GM13976 (cell line): ENCODE measurements around the gene ERI3.

Source experiments
- DNase-seq: peaks from one replicate; pipeline ENCODE4 v3.0.0; 2012; ENCODE audit warnings: low spot score
- in situ Hi-C: fragments of 300-500 bp; cut with MboI; formaldehyde crosslinking; loops from one replicate; pipeline ENCODE4 v1.12.0; 2022; ENCODE audit warnings: low sequenced_read_pairs, mixed read lengths, inconsistent platforms; ENCODE audit not compliant: unreplicated experiment
- TF ChIP-seq, protein P1 (sequence below): IDR thresholded peaks from 2 replicates; pipeline ENCODE4 v1.5.1; 2012; ENCODE audit warnings: borderline replicate concordance, mild to moderate bottlenecking; ENCODE audit not compliant: insufficient read depth; ENCODE audit errors: extremely low read depth, missing control alignments, control extremely low read depth

The ERI3 gene

DNA sequence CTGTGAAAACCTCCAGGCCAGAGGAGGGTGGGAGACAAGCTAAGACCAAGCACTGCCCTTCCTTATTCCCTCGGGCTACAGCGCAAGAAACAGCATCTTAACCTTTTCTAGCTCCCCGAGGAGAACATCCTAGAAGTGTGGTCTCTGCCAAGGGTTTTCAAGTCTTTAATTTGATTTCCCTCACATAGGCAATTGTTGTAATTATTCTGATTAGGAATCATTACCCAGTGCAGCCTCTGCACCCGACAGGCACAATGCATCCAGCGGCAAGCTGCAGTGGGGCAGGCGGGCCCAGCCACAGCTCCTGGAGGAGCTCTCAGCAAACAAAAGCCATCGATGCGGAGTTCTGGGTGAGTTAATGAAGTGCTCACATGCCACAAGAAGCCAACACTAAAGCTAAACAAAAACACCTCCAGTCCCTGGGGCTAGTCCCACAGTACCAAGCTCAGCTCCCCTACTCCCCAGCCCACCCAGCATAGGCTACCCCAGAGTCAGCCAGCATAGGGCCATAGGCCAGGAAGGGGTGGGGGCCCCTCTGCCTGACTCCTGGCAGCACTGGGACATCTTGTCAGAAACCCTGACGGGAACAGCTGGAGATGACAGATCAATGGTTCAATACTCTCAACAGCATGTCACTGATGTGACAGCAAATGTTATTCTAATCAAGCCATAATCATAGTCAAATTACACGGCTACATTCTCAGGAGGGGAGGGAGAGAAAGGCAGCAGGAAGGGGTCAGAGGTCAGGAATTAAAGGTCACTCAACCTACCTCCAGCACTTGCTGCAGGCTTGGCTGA is 42.5 kb downstream of the ERI3 start:
- in situ Hi-C loops: no loop called here
- no peak for DNase-seq
- TF ChIP-seq, protein P1, sequence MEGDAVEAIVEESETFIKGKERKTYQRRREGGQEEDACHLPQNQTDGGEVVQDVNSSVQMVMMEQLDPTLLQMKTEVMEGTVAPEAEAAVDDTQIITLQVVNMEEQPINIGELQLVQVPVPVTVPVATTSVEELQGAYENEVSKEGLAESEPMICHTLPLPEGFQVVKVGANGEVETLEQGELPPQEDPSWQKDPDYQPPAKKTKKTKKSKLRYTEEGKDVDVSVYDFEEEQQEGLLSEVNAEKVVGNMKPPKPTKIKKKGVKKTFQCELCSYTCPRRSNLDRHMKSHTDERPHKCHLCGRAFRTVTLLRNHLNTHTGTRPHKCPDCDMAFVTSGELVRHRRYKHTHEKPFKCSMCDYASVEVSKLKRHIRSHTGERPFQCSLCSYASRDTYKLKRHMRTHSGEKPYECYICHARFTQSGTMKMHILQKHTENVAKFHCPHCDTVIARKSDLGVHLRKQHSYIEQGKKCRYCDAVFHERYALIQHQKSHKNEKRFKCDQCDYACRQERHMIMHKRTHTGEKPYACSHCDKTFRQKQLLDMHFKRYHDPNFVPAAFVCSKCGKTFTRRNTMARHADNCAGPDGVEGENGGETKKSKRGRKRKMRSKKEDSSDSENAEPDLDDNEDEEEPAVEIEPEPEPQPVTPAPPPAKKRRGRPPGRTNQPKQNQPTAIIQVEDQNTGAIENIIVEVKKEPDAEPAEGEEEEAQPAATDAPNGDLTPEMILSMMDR: no peak

DNA sequence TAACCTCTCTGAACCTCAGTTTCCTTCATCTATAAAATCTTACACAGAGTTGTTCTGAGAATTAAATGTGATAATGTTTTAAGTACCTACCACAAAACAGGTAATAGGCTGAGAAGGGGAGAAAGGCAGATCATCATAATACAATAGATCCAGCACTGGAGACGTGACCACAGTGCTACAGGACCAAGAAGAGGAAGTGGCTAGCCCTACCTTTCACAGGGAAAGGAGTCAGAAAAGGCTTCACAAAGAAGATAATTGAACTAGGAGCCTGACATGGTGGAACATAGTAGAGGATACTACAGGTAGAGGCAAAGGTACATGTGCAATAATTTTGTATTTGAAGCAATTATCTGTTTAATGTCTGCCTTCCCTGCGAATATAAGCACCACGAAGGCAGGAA is 45.1 kb downstream of the ERI3 start:
- DNase-seq: no peak
- in situ Hi-C loops: no loop called here
- TF ChIP-seq, protein P1: no peak

DNA sequence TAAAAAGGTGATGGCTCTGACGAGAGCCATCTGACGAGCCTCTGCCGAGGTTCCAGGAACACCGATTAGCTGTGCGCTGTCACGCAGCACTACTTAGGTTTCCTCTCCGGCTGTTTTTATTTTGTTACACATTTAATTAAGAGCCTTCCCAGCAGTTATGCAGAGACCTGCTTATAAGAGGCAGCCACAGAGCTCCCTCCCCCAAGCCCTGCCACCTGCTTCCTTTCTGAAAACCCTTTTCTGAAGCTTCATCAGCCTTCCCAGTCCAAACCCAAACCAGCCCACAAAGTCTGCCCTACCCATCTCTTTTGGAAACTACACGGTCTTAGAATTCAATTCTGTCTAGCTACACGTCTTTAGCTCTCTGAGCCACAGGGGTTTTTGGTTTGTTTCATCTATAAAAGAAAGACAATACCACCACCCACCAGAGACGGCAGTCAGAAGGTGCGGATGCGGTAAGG is 49.1 kb downstream of the ERI3 start:
- TF ChIP-seq, protein P1: no peak
- in situ Hi-C loops: no loop called here

DNA sequence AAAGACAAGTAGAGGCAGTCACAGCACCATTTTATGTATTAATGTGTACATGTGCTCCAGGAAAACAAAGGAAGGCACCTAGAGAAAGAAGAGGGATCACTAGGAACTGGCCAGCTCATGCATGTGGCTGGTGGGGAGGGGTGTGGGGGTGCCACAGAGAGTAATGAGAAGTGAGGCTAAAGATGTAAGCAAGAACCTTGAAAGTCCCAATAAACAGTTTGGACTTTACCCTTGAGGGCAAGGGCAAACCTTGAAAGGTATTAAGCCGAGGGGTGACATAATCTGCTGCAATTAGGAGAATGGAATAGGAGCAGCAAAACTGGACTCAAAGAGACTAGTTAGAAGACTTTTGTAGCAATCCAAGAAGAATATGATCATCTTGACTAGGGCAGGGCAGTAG is 51.5 kb downstream of the ERI3 start:
- DNase-seq: no peak
- in situ Hi-C loops: no loop called here
- TF ChIP-seq, protein P1: no peak

More for the DNA sequence above, 49.1 kb downstream of the ERI3 start:
- no peak for DNase-seq

DNA sequence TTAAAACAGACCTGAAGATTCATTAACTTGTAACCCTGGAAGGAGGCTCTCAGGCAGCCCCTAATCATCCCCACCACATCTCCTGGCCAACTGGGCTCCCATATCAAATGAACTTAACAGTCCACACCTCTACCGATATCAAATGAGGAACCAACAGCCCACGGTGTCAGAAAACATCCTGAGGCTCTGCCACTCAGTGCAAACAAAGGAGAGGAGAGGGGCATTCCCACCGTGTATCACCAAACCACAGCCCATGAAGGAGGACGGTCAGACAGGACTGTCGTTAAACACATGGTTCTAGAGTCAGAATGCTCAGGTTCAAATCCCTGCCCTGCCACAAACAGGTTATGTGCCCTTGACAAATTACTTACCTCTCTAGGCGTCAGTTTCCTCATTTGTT is 52.5 kb downstream of the ERI3 start:
- no peak for DNase-seq
- in situ Hi-C loops: no loop called here
- TF ChIP-seq, protein P1: no peak

DNA sequence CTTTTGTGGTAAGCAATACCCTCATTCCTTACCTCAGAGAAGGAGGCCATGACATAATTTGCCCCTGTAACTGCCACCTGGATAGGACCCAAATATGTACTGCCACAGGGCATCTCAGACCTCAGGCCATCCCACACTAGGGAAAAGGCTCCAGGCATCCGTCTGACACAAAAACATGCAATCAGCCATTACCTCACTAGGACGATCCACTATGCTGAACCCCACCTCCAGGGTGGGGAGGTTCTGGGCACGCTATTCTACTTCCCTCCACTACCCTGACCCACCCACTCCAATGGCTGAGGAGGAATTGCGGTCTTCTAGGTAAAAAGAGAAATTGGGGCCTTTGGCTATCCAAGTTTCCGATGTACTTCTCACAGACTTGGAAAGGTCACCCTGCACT is 53.6 kb downstream of the ERI3 start:
- in situ Hi-C loops: no loop called here
- TF ChIP-seq, protein P1: no peak
- no peak for DNase-seq
